ENCODE results near the gene MRPL2. TPM values are rescaled to one million over a fixed set of nuclear protein-coding genes. Genes with fewer than 3 reads are reported as not detected.

MRPL2 gene
- total and polyA plus RNA-seq, 2 experiments from 2014 or later: 19.7 to 71.9 TPM

DNA sequence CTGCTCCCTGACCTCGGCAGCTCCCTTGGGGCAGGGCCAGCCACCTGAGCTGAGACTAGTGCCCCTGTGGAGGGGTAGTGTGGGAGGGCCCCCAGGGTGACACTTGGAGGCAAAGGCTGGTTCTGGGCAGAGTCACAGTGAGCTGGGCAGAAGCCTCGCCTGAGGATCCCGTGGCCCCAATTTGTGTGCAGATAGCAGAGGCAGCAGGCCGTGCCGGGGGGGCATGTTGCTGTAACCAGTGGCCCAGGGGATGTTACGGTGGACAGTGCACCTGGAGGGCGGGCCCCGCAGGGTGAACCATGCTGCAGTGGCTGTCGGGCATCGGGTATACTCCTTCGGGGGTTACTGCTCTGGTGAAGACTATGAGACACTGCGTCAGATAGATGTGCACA is 42.3 kb downstream of the MRPL2 start:
- Histone ChIP-seq H4K20me1 (ENCODE audit: insufficient read depth) (no peaks in the 10 kb centered on the region; the same call in 1 of the 2 replicates), H3K4me3 (peak overlapping the region; percentile 9; the same call in 1 of the 2 replicates), H3K4me2 (ENCODE audit: unreplicated experiment) (no peak overlapping the region), H3K27ac (no peak overlapping the region), H3K27me3 (replicated peaks; ENCODE audit: insufficient read depth) (no peaks in the 10 kb centered on the region), H3K4me1 (ENCODE audit: insufficient read depth) (peaks cover 34% of the 10 kb centered on the region), H3F3A (ENCODE audit: insufficient read depth) (peaks cover 42% of the 10 kb centered on the region), H3K9me2 (ENCODE audit: insufficient read depth) (no peaks in the 10 kb centered on the region), H3K9ac (peak overlapping the region; percentile 58), H3K9me3 (ENCODE audit: low read depth) (no peaks in the 10 kb centered on the region), H2AFZ (no peak overlapping the region), H3K36me3 (ENCODE audit: low read depth) (peaks cover 25% of the 10 kb centered on the region; the same call in 1 of the 2 replicates), H3K79me2 (ENCODE audit: insufficient read depth) (peaks cover 84% of the 10 kb centered on the region)
- no peak for TF ChIP-seq EZH2 (IDR thresholded peaks at IDR 0.05; ENCODE audit: insufficient read depth, poor library complexity, severe bottlenecking)
- no peak for TF ChIP-seq EZH2phosphoT487 (IDR thresholded peaks at IDR 0.05; ENCODE audit: insufficient read depth, low read depth)
- WGBS, 2 experiments (ENCODE audit: low coverage in 1 of 2, low lambda C conversion rate in 2 of 2, missing lambda C conversion rate in 2 of 2): 85 to 93% methylated on average over 12 of the region's 12 CpGs
- no peak for DNase-seq
- in situ Hi-C loops (cut with MboI): no loop called here

DNA sequence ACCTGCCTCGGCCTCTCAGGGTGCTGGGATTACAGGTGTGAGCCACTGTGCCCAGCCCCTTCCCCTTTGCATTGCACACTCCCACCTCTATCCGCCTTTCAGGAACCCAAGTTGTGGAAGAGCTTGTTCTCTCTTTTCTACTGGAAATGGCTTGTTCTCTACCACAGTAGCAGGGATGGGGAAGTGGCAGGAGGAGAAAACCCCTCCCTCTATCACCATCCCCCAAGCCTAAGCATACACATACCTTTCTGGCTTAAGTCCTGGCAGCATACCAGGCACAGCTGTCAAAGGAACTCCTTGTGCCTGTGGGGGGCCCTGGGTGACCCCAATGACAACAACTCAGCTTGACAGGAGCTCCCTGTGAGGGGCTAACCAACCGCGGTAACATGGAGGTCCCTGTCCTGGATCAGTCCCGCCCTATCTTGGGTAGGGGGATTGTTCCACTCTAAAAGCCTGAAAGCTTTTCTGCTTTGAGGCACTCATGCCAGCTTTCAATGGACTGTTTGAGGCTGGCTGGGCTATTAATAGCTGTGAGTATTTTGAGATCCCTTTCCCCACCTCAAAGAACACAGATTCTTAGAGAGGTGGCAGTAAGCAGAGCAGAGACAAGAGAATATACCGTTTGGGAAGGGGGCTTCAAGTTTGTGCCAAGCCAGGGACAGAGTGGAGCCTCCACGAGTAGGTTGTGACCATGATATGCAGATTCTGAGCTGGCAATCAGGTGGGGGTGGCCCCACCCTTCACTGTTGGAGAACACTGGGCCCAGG is 42.9 kb downstream of the MRPL2 start:
- H3K27me3 ChIP-seq (replicated peaks; ENCODE audit: insufficient read depth): no peaks in the 10 kb centered on the region
- H3K4me1 ChIP-seq (ENCODE audit: insufficient read depth): peaks cover 38% of the 10 kb centered on the region
- in situ Hi-C loops (cut with MboI): no loop called here
- H3K9ac ChIP-seq: peak overlapping the region; percentile 58
- peaks cover 28% of the 10 kb centered on the region; the same call in 1 of the 2 replicates for H3K36me3 ChIP-seq (ENCODE audit: low read depth)
- no peaks in the 10 kb centered on the region; the same call in 1 of the 2 replicates for H4K20me1 ChIP-seq (ENCODE audit: insufficient read depth)
- peaks cover 86% of the 10 kb centered on the region for H3K79me2 ChIP-seq (ENCODE audit: insufficient read depth)
- peak overlapping the region; percentile 9; the same call in 1 of the 2 replicates for H3K4me3 ChIP-seq
- WGBS, 2 experiments (ENCODE audit: low coverage in 1 of 2, low lambda C conversion rate in 2 of 2, missing lambda C conversion rate in 2 of 2): 63 to 64% methylated on average over 7 of the region's 7 CpGs
- no peaks in the 10 kb centered on the region for H3K9me2 ChIP-seq (ENCODE audit: insufficient read depth)
- peaks cover 42% of the 10 kb centered on the region for H3F3A ChIP-seq (ENCODE audit: insufficient read depth)
- no peaks in the 10 kb centered on the region for H3K9me3 ChIP-seq (ENCODE audit: low read depth)
- peak overlapping the region; percentile 25 for H3K4me2 ChIP-seq (ENCODE audit: unreplicated experiment)
- H2AFZ ChIP-seq: no peak overlapping the region
- TF ChIP-seq EZH2phosphoT487 (IDR thresholded peaks at IDR 0.05; ENCODE audit: insufficient read depth, low read depth) (no peak), EZH2 (IDR thresholded peaks at IDR 0.05; ENCODE audit: insufficient read depth, poor library complexity, severe bottlenecking) (no peak)
- no peak overlapping the region for H3K27ac ChIP-seq
- no peak for DNase-seq

GRCh38 chr6:43014434-43014909 is 44.8 kb downstream of the MRPL2 start:
- peaks cover 34% of the 10 kb centered on the region for H3F3A ChIP-seq (ENCODE audit: insufficient read depth)
- peaks cover 85% of the 10 kb centered on the region for H3K79me2 ChIP-seq (ENCODE audit: insufficient read depth)
- H3K9me3 ChIP-seq (ENCODE audit: low read depth): no peaks in the 10 kb centered on the region
- H3K27me3 ChIP-seq (replicated peaks; ENCODE audit: insufficient read depth): no peaks in the 10 kb centered on the region
- peak overlapping the region; percentile 97 for H3K9ac ChIP-seq
- no peak for TF ChIP-seq EZH2 (IDR thresholded peaks at IDR 0.05; ENCODE audit: insufficient read depth, poor library complexity, severe bottlenecking)
- TF ChIP-seq EZH2phosphoT487 (IDR thresholded peaks at IDR 0.05; ENCODE audit: insufficient read depth, low read depth): no peak
- peaks cover 32% of the 10 kb centered on the region for H3K4me1 ChIP-seq (ENCODE audit: insufficient read depth)
- H3K27ac ChIP-seq: peak overlapping the region; percentile 76
- no peaks in the 10 kb centered on the region; the same call in 1 of the 2 replicates for H4K20me1 ChIP-seq (ENCODE audit: insufficient read depth)
- peak overlapping the region; percentile 29; the same call in 1 of the 2 replicates for H2AFZ ChIP-seq
- peaks cover 22% of the 10 kb centered on the region; the same call in 1 of the 2 replicates for H3K36me3 ChIP-seq (ENCODE audit: low read depth)
- in situ Hi-C loops (cut with MboI): no loop called here
- WGBS, 2 experiments (ENCODE audit: low coverage in 1 of 2, low lambda C conversion rate in 2 of 2, missing lambda C conversion rate in 2 of 2): 0% methylated on average over 6 to 7 of the region's 7 CpGs
- DNase-seq: peak; percentile 81
- H3K4me3 ChIP-seq: peak overlapping the region; percentile 90
- peak overlapping the region; percentile 86 for H3K4me2 ChIP-seq (ENCODE audit: unreplicated experiment)
- H3K9me2 ChIP-seq (ENCODE audit: insufficient read depth): no peaks in the 10 kb centered on the region

DNA sequence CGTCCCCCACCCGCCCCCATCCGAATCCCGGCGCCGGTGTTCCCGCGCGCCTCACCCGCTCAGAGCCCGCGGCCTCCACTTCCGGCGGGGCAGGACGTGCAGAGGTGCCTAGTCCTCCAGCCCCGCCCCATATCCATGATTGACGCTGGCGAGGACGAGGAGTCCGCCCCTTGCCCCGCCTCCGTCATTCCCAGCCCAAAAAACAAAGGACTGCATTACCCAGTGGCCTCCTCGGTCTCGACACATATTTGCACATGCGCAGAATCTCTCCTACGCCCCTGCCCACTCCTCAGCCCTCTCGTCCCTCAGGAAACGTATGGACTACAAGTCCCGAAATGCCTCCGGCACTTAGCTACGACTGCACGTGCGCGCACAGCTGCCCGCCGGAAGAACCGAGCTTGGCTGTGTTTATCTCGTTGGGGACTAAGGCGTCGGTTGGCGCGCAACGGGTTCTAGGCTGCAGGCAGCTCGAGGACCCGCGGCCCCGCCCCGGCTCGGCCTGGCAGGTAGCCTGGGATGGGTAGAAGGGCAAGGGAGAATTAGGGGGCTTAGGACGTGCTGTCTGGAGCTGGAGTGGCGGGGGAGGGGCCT is 45.3 kb downstream of the MRPL2 start, which contains the start of the genes KLHDC3 and MEA1:
Gene KLHDC3, plus strand, starts transcription at position 407 of the 591 bp plus-strand sequence. CDS start 2,944 bp downstream, outside the sequence.
Gene MEA1, minus strand, starts transcription at position 104 of the 591 bp plus-strand sequence. CDS start 133 bp downstream, outside the sequence.
- H3K36me3 ChIP-seq (ENCODE audit: low read depth): peaks cover 17% of the 10 kb centered on the region; the same call in 1 of the 2 replicates
- peaks cover 79% of the 10 kb centered on the region for H3K79me2 ChIP-seq (ENCODE audit: insufficient read depth)
- peaks cover 32% of the 10 kb centered on the region for H3K4me1 ChIP-seq (ENCODE audit: insufficient read depth)
- peak within 1 kb of the TSS; percentile 90 for H3K4me3 ChIP-seq
- no peaks in the 10 kb centered on the region for H3K9me2 ChIP-seq (ENCODE audit: insufficient read depth)
- peaks cover 29% of the 10 kb centered on the region for H3F3A ChIP-seq (ENCODE audit: insufficient read depth)
- H3K4me2 ChIP-seq (ENCODE audit: unreplicated experiment): peak within 1 kb of the TSS; percentile 94
- peak within 1 kb of the TSS; percentile 90 for H2AFZ ChIP-seq
- 0 to 2% methylated on average over 46 to 51 of the region's 51 CpGs for WGBS, 2 experiments (ENCODE audit: low coverage in 1 of 2, low lambda C conversion rate in 2 of 2, missing lambda C conversion rate in 2 of 2)
- H3K9me3 ChIP-seq (ENCODE audit: low read depth): no peaks in the 10 kb centered on the region
- H4K20me1 ChIP-seq (ENCODE audit: insufficient read depth): no peaks in the 10 kb centered on the region; the same call in 1 of the 2 replicates
- H3K27ac ChIP-seq: peak within 1 kb of the TSS; percentile 76
- TF ChIP-seq EZH2 (IDR thresholded peaks at IDR 0.05; ENCODE audit: insufficient read depth, poor library complexity, severe bottlenecking) (no peak), EZH2phosphoT487 (IDR thresholded peaks at IDR 0.05; ENCODE audit: insufficient read depth, low read depth) (no peak)
- DNase-seq: peak; percentile 99
- no peaks in the 10 kb centered on the region for H3K27me3 ChIP-seq (replicated peaks; ENCODE audit: insufficient read depth)
- H3K9ac ChIP-seq: peak within 1 kb of the TSS; percentile 97
- in situ Hi-C loops (cut with MboI): no loop called here

Measured in GM23248 (cell line).